Keratinocyte (primary cell): ENCODE data around the gene PRR16. TPM values are rescaled to one million over a fixed set of nuclear protein-coding genes. Genes with fewer than 3 reads are reported as not detected.

Source experiments
- DNase-seq: peaks from one replicate; pipeline ENCODE4 v3.0.0-alpha.2; 2011; ENCODE audit warnings: low read depth, missing footprints, low spot score
- FAIRE-seq: peaks from 2 replicates; lab custom pipeline; 2011; peaks lifted over from hg19 to GRCh38; lab: Jason Lieb, UNC
- H2AFZ ChIP-seq: 2 replicates; pipeline ENCODE4 v1.6.0; 2012; ENCODE audit warnings: low read length, control low read depth, inconsistent platforms; ENCODE audit not compliant: control insufficient read depth
- H3K27ac ChIP-seq: 2 replicates; pipeline ENCODE4 v1.5.1; 2011; ENCODE audit warnings: low read length; ENCODE audit not compliant: control insufficient read depth, insufficient read depth
- H3K27me3 ChIP-seq: 3 replicates; pipeline ENCODE4 v1.6.0; 2011; ENCODE audit warnings: low read length; ENCODE audit not compliant: control insufficient read depth, insufficient read depth; ENCODE audit errors: extremely low read depth
- H3K36me3 ChIP-seq, 2 experiments: 2 replicates in 1 of 2; 3 replicates in 1 of 2; pipeline ENCODE4 v1.5.1; 2011; ENCODE audit warnings: low read length in 2 of 2, mild to moderate bottlenecking in 1 of 2; ENCODE audit not compliant: control insufficient read depth in 2 of 2, insufficient read depth in 2 of 2; ENCODE audit errors: extremely low read depth in 1 of 2
- H3K4me1 ChIP-seq: 3 replicates; pipeline ENCODE4 v1.5.1; 2011; ENCODE audit warnings: low read length; ENCODE audit not compliant: control insufficient read depth, insufficient read depth; ENCODE audit errors: extremely low read depth
- H3K4me2 ChIP-seq: 3 replicates; pipeline ENCODE4 v1.6.0; 2011; ENCODE audit warnings: low read depth, low read length; ENCODE audit not compliant: control insufficient read depth, insufficient read depth; ENCODE audit errors: extremely low read depth
- H3K4me3 ChIP-seq, 3 experiments: fragments of 200-600 bp in 1 of 3; sonication (generic) in 1 of 3; 2 replicates in 2 of 3; 3 replicates in 1 of 3; pipeline ENCODE4 v1.5.1; 2011 to 2016; ENCODE audit warnings: low read length in 3 of 3, mild to moderate bottlenecking in 3 of 3, control low read depth in 2 of 3, inconsistent platforms in 1 of 3, low read depth in 1 of 3, mixed read lengths in 1 of 3, mixed run types in 1 of 3, moderate library complexity in 1 of 3; ENCODE audit not compliant: control insufficient read depth in 2 of 3, insufficient read depth in 2 of 3; ENCODE audit errors: extremely low read depth in 1 of 3
- H3K79me2 ChIP-seq: 2 replicates; pipeline ENCODE4 v1.6.0; 2012; ENCODE audit warnings: low read length; ENCODE audit not compliant: control insufficient read depth, insufficient read depth
- H3K9ac ChIP-seq: 3 replicates; pipeline ENCODE4 v1.6.0; 2011; ENCODE audit warnings: low read length; ENCODE audit not compliant: control insufficient read depth, insufficient read depth; ENCODE audit errors: extremely low read depth
- H3K9me1 ChIP-seq: 3 replicates; pipeline ENCODE4 v1.6.0; 2011; ENCODE audit warnings: low read length; ENCODE audit not compliant: control insufficient read depth, insufficient read depth; ENCODE audit errors: extremely low read depth
- H3K9me3 ChIP-seq: 2 replicates; pipeline ENCODE4 v1.5.1; 2012; ENCODE audit warnings: low read depth, low read length; ENCODE audit not compliant: control insufficient read depth
- H4K20me1 ChIP-seq: 3 replicates; pipeline ENCODE4 v1.6.0; 2011; ENCODE audit warnings: low read length; ENCODE audit not compliant: control insufficient read depth, insufficient read depth; ENCODE audit errors: extremely low read depth
- EZH2 ChIP-seq: IDR thresholded peaks from one replicate; pipeline ENCODE4 v1.6.1; 2012; ENCODE audit warnings: inconsistent platforms, mild to moderate bottlenecking, low read length, moderate library complexity
- dilution Hi-C: fragments of 300-500 bp; cut with MboI; formaldehyde crosslinking; loops from one replicate; pipeline ENCODE4 v1.7.0; 2020; ENCODE audit warnings: low sequenced_read_pairs; ENCODE audit not compliant: extremely low pct_ligation_motif_present
- polyA plus RNA-seq, 5 experiments: library from polyadenylated mRNA; depleted of rRNA in 3 of 5; stranded (reverse) in 3 of 5; stranded (forward) in 1 of 5; unstranded in 1 of 5; fragments of >200 nt; gene quantifications; 1 replicate in 1 of 5; 2 replicates in 3 of 5; 3 replicates in 1 of 5; pipeline versions ENCODE4 v1.2.1 to v1.2.3, GENCODE V29; 2011 to 2012; ENCODE audit warnings: missing spikeins in 2 of 5, low read depth in 1 of 5, low replicate concordance in 1 of 5
- TF ChIP-seq, protein P1 (sequence below), 3 experiments: IDR thresholded peaks in 1 of 3; conservative IDR thresholded peaks in 1 of 3; optimal IDR thresholded peaks in 1 of 3; 2 replicates in 2 of 3; 3 replicates in 1 of 3; pipeline versions ENCODE3 to v1.5.1; 2011; ENCODE audit warnings: low read length in 3 of 3, mild to moderate bottlenecking in 3 of 3, moderate library complexity in 2 of 3, control low read depth in 1 of 3, inconsistent platforms in 1 of 3; ENCODE audit not compliant: insufficient read depth in 2 of 3; ENCODE audit errors: extremely low read depth in 1 of 3

PRR16 gene
- polyA plus RNA-seq, 1 donor (not counting 4 experiments of a cell fraction or from before 2014, with no cell fraction given) = 0.05 TPM

DNA sequence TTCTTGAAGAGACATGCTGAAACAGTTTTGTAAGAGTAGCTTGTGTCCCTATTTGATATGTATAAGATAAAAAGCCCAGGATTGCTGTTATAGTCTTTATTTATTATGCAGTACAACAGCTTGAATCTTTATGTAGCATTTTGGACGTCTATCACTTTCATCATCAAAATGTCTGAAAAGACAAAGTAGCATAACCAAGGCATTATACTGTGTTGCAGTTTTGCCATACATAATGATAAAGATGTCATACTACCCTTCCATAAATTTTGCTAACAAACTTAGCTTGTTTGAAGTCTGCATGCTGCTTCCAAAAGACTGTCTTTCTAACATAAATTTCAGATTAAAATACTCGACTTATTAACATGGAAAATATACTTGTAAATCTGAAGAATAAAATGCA is 127.8 kb downstream of the PRR16 start:
- DNase-seq = no peak
- TF ChIP-seq EZH2 = no peak
- TF ChIP-seq, protein P1, sequence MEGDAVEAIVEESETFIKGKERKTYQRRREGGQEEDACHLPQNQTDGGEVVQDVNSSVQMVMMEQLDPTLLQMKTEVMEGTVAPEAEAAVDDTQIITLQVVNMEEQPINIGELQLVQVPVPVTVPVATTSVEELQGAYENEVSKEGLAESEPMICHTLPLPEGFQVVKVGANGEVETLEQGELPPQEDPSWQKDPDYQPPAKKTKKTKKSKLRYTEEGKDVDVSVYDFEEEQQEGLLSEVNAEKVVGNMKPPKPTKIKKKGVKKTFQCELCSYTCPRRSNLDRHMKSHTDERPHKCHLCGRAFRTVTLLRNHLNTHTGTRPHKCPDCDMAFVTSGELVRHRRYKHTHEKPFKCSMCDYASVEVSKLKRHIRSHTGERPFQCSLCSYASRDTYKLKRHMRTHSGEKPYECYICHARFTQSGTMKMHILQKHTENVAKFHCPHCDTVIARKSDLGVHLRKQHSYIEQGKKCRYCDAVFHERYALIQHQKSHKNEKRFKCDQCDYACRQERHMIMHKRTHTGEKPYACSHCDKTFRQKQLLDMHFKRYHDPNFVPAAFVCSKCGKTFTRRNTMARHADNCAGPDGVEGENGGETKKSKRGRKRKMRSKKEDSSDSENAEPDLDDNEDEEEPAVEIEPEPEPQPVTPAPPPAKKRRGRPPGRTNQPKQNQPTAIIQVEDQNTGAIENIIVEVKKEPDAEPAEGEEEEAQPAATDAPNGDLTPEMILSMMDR (optimal IDR thresholded peaks at IDR 0.05 in 1 of 3, IDR thresholded peaks at IDR 0.05 in 1 of 3, conservative IDR thresholded peaks at IDR 0.05 in 1 of 3; ENCODE audit: extremely low read depth in 1 of 3, insufficient read depth in 2 of 3, low read length in 3 of 3) = no peak
- FAIRE-seq = no peak
- Histone ChIP-seq H3K4me3 (no peak overlapping the region), H3K36me3 (no peaks in the 10 kb centered on the region), H3K9ac (no peak overlapping the region), H3K79me2 (no peaks in the 10 kb centered on the region), H3K9me1 (no peaks in the 10 kb centered on the region), H3K4me2 (no peak overlapping the region), H3K9me3 (no peaks in the 10 kb centered on the region), H4K20me1 (no peaks in the 10 kb centered on the region), H3K27ac (no peak overlapping the region), H3K4me1 (no peaks in the 10 kb centered on the region), H3K27me3 (no peaks in the 10 kb centered on the region), H2AFZ (no peak overlapping the region)
- dilution Hi-C loops = no loop called here

DNA sequence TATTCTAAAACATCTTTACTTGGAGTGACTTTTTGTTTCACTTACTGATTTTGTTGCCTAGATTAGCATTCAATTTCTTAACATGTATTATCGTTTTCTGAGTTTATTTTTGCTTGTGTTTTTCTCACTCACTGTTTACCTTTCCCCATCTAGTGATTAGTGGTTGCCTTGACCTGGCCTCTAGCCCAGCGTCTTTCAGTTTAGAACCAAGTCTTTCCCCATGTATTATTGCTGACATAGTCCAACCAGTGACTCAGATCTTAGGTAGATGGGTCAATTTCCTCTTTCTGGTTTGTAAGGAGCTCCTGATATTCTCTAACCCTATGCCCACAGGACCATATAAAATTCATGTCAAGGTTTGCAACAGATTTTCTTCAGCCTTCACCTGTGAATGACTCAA is 135.5 kb downstream of the PRR16 start:
- no peaks in the 10 kb centered on the region for H3K36me3 ChIP-seq
- no peak overlapping the region for H3K4me2 ChIP-seq
- no peaks in the 10 kb centered on the region for H3K9me1 ChIP-seq
- H2AFZ ChIP-seq = peak overlapping the region; percentile 19
- TF ChIP-seq, protein P1 (optimal IDR thresholded peaks at IDR 0.05 in 1 of 3, IDR thresholded peaks at IDR 0.05 in 1 of 3, conservative IDR thresholded peaks at IDR 0.05 in 1 of 3; ENCODE audit: extremely low read depth in 1 of 3, insufficient read depth in 2 of 3, low read length in 3 of 3) = no peak
- TF ChIP-seq EZH2 = no peak
- peaks cover 5% of the 10 kb centered on the region for H3K4me1 ChIP-seq
- H3K9ac ChIP-seq = no peak overlapping the region
- FAIRE-seq = peak; percentile 72
- H3K9me3 ChIP-seq = no peaks in the 10 kb centered on the region
- H3K4me3 ChIP-seq = no peak overlapping the region
- no peak for DNase-seq
- no peaks in the 10 kb centered on the region for H4K20me1 ChIP-seq
- dilution Hi-C loops = no loop called here
- H3K27me3 ChIP-seq = no peaks in the 10 kb centered on the region
- no peak overlapping the region for H3K27ac ChIP-seq
- no peaks in the 10 kb centered on the region for H3K79me2 ChIP-seq
